Loucy (cell line): ENCODE measurements around the gene IHH.

Experiments used
- H2AFZ ChIP-seq: fragments of 200-600 bp; sonication (generic); 2 replicates; pipeline ENCODE4 v1.6.0; 2016; ENCODE audit warnings: antibody characterized with exemption, mild to moderate bottlenecking, low read length, moderate library complexity
- H3F3A ChIP-seq: fragments of 200-600 bp; 2 replicates; pipeline ENCODE4 v1.6.0; 2016; ENCODE audit warnings: antibody characterized with exemption, low read depth, mild to moderate bottlenecking
- H3K27me3 ChIP-seq: fragments of 200-600 bp; sonication (generic); 2 replicates; pipeline ENCODE4 v1.6.1; 2014; ENCODE audit warnings: low read length, mild to moderate bottlenecking; ENCODE audit not compliant: insufficient read depth, poor library complexity, severe bottlenecking
- H3K36me3 ChIP-seq: fragments of 200-600 bp; sonication (generic); 2 replicates; pipeline ENCODE4 v1.6.1; 2016; ENCODE audit warnings: low read length; ENCODE audit not compliant: insufficient read depth
- H3K4me1 ChIP-seq: fragments of 200-600 bp; sonication (generic); 2 replicates; pipeline ENCODE4 v1.5.1; 2014; ENCODE audit warnings: low read length, mild to moderate bottlenecking; ENCODE audit not compliant: insufficient read depth, poor library complexity, severe bottlenecking
- H3K4me2 ChIP-seq: fragments of 200-600 bp; sonication (generic); 2 replicates; pipeline ENCODE4 v1.6.0; 2014; ENCODE audit warnings: antibody characterized with exemption, low read length, low read depth, mild to moderate bottlenecking; ENCODE audit not compliant: poor library complexity, severe bottlenecking
- H3K4me3 ChIP-seq: fragments of 200-600 bp; sonication (generic); 2 replicates; pipeline ENCODE4 v1.5.1; 2014; ENCODE audit warnings: low read length, mild to moderate bottlenecking, mixed read lengths; ENCODE audit not compliant: poor library complexity, severe bottlenecking
- H3K79me2 ChIP-seq: fragments of 200-600 bp; sonication (generic); 2 replicates; pipeline ENCODE4 v1.6.1; 2014; ENCODE audit warnings: low read length; ENCODE audit not compliant: insufficient read depth
- H3K9ac ChIP-seq: fragments of 200-600 bp; sonication (generic); 2 replicates; pipeline ENCODE4 v1.6.0; 2014; ENCODE audit warnings: mild to moderate bottlenecking, low read depth, low read length, moderate library complexity; ENCODE audit not compliant: poor library complexity, severe bottlenecking
- H3K9me2 ChIP-seq: fragments of 200-600 bp; sonication (generic); replicated peaks from 2 replicates; pipeline ENCODE4 v1.6.1; 2016; ENCODE audit warnings: low read depth, low read length, mixed read lengths
- H3K9me3 ChIP-seq: fragments of 200-600 bp; sonication (generic); 2 replicates; pipeline ENCODE4 v1.6.1; 2014; ENCODE audit warnings: mild to moderate bottlenecking, antibody characterized with exemption, low read length, low read depth; ENCODE audit not compliant: insufficient read depth
- H4K20me1 ChIP-seq: fragments of 200-600 bp; sonication (generic); 2 replicates; pipeline ENCODE4 v1.6.0; 2014; ENCODE audit warnings: antibody characterized with exemption, low read length, mild to moderate bottlenecking; ENCODE audit not compliant: insufficient read depth, poor library complexity, severe bottlenecking
- CTCF ChIP-seq: fragments of 200-600 bp; sonication (generic); conservative IDR thresholded peaks from 2 replicates; pipeline ENCODE4 v1.5.1; 2014; ENCODE audit warnings: mild to moderate bottlenecking, antibody characterized with exemption, low read length
- EZH2phosphoT487 ChIP-seq: fragments of 200-600 bp; IDR thresholded peaks from 2 replicates; pipeline ENCODE4 v1.6.1; 2018; ENCODE audit warnings: antibody characterized with exemption, mild to moderate bottlenecking, moderate library complexity, borderline replicate concordance

The IHH gene

GRCh38 chr2:219095406-219095935 lies 34.8 kb upstream of the IHH start:
- Histone ChIP-seq H3K4me2 (no peak overlapping the region), H3K4me3 (no peak overlapping the region), H3K9me3 (no peaks in the 10 kb centered on the region), H4K20me1 (no peaks in the 10 kb centered on the region), H2AFZ (no peak overlapping the region), H3K27me3 (no peaks in the 10 kb centered on the region), H3F3A (no peaks in the 10 kb centered on the region), H3K79me2 (no peaks in the 10 kb centered on the region), H3K4me1 (peaks cover 8% of the 10 kb centered on the region), H3K9ac (no peak overlapping the region), H3K36me3 (no peaks in the 10 kb centered on the region; the same call in 1 of the 2 replicates), H3K9me2 (no peaks in the 10 kb centered on the region)
- TF ChIP-seq EZH2phosphoT487 (no peak), CTCF (no peak)

GRCh38 chr2:219094171-219094570 lies 33.5 kb upstream of the IHH start:
- Histone ChIP-seq H3K4me3 (no peak overlapping the region), H3K9me2 (no peaks in the 10 kb centered on the region), H4K20me1 (no peaks in the 10 kb centered on the region), H3K36me3 (no peaks in the 10 kb centered on the region; the same call in 1 of the 2 replicates), H3F3A (no peaks in the 10 kb centered on the region), H2AFZ (no peak overlapping the region), H3K4me2 (peak overlapping the region; percentile 32), H3K79me2 (no peaks in the 10 kb centered on the region), H3K9ac (no peak overlapping the region), H3K9me3 (no peaks in the 10 kb centered on the region), H3K4me1 (peaks cover 8% of the 10 kb centered on the region), H3K27me3 (no peaks in the 10 kb centered on the region)
- TF ChIP-seq CTCF (no peak), EZH2phosphoT487 (no peak)

GRCh38 chr2:219090436-219091299 lies 29.9 kb upstream of the IHH start:
- no peak for TF ChIP-seq EZH2phosphoT487
- TF ChIP-seq CTCF: no peak
- Histone ChIP-seq H3K4me2 (no peak overlapping the region), H3K27me3 (no peaks in the 10 kb centered on the region)

More at GRCh38 chr2:219090436-219091299, 29.9 kb upstream of the IHH start:
- Histone ChIP-seq H2AFZ (no peak overlapping the region), H3K9me2 (no peaks in the 10 kb centered on the region), H4K20me1 (no peaks in the 10 kb centered on the region), H3K9me3 (no peaks in the 10 kb centered on the region), H3F3A (no peaks in the 10 kb centered on the region), H3K4me1 (peaks cover 24% of the 10 kb centered on the region), H3K36me3 (no peaks in the 10 kb centered on the region; the same call in 1 of the 2 replicates), H3K9ac (no peak overlapping the region), H3K4me3 (no peak overlapping the region), H3K79me2 (no peaks in the 10 kb centered on the region)
